Measurements from ENCODE around the gene HOPX.
"Not testable (repeated sequence)": the region's sequence is repeated elsewhere in the genome, so short reads cannot be mapped to it uniquely, and the experiment has no call there.

HOPX gene

DNA sequence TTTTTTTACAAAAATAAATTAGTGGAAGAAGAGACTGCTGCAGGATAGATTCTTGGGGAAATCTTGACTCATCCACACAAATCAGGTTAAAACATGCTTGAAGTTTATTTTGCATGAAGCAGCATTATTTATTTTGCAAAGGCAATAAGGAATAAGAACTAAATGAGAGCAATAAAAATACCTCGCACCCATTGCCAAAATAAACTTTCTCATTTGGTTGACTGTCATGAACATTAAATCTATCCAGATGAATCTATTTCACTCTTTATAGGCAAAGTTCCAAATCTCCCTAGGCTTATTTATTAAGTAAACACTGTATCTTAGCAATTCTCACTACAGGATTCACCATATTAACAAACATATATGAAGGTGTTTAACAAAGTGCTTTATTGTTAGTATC lies 58.9 kb downstream of the HOPX start:
- DNase-seq: no peak

DNA sequence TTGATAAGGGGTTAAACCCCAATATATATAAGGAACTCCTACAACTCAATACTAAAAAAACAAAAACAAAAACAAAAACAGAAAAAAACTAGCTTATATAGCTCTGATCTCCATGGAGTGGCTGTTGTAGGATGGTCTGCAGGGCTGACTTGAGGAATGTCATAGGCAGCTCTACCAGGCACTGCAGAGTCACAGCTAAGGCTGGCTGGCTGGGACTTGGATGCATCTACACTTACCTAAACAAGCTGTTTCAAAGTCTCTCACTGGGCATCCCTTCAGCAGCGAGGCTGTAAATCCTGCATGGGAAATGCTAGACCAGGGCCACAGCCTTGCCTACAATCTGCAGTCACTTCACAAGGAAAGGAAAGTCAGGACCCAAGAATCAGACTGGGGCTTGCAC lies 61.3 kb downstream of the HOPX start:
- DNase-seq: no peak

DNA sequence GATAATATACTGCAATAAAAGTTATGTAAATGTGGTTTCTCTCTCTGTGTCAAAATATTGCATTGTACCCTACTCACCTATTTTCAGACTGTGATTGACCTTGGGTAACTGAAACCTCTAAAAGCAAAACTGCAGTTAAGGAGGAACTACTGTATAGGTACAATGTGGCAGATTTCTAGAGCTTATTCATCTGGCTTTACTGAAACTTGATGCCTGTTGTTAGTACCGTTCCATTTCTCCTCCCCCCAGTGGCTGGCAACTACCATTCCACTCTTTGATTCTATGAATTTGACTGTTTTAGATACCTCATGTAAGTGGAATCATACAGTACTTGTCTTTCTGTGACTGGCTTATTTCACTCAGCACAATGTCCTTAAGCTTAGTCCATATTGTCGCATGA lies 61.9 kb downstream of the HOPX start:
- no peak for DNase-seq

DNA sequence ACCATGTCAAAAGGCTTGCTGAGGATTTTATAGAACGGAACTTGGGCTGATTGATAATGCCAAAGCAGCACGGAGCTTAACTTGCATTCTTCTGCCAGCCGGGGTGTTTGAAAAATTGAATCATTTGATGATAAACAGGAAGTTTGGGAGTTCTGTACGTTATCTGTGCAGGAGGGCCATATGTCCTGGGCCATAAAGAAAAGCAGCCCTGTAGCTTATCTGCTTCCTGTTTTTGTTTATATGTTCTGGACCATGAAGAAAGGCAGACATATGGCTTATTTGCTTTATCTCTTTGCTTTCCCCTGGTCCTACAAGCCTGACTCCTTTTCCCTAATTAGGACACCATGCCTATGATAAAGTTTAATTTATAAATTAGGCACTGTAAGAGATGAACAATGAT lies 62.4 kb downstream of the HOPX start:
- DNase-seq: no peak

DNA sequence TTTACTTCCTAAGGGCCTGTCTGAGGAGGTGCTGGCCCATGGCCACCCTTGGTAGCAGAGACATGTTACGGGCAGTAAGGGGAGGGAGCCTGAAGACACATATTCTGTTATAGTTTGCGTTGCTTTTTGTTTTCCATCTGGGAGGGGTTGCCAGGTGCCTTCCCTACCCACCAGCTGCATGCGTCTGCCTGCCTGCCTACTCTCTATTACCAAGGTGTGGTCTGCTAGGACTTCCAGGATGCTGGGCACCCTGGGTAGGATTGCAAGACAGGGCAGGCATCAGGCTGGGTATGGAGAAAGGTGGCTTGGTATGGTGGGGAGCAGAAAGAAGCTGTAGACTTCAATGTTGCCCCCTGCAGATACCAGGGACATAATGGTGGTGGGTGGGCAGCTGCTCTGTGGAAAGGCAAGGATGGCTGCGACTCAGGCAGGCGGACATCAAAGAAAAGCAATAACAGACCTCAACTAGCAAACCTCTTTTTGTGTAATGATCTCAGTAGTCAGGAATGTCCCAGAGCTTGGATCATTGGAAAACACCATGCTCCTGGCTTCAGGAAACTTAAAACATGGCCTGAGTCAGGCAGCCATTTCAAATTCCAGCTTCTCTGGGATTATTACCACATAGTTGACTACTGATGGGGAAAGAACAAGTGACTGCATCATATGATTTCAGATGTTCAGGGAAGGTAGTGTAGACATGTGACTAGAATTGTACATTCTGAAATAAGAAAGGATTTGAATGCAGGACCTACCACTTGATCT lies 67.8 kb downstream of the HOPX start:
- no peak for DNase-seq

DNA sequence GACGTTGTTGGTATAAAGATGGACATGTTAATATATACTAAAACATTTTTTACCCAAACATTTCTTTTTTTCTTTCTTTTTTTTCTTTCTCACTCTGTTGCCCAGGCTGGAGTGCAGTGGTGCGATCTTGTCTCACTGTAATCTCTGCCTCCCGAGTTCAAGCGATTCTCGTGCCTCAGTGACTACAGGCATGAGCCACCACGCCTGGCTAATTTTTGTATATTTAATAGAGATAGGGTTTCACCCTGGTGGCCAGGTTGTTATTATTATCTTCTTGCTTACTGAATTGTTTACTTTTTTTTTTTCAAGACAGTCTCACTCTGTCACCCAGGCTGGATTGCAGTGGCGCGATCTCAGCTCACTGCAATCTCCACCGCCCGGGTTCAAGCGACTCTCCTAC lies 68.8 kb downstream of the HOPX start:
- DNase-seq: no peak

DNA sequence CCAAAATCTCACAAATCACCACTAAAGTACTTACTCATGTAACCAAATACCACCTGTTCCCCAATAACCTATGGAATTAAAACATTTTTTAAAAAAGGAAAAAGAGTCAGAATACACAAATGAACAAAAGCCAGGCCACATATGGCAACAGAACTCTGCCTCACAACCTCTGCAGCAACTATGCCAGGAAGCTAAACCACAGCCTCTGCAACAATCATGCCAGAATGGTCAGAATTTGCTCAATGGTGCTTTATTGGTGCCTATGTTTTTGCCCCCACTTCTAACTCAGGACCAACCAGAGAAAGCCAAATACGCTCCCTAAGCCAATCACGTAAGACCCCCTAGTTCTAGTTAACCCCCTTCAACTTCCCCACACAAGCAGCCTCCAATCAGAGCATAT lies 69.6 kb downstream of the HOPX start:
- DNase-seq: no peak

DNA sequence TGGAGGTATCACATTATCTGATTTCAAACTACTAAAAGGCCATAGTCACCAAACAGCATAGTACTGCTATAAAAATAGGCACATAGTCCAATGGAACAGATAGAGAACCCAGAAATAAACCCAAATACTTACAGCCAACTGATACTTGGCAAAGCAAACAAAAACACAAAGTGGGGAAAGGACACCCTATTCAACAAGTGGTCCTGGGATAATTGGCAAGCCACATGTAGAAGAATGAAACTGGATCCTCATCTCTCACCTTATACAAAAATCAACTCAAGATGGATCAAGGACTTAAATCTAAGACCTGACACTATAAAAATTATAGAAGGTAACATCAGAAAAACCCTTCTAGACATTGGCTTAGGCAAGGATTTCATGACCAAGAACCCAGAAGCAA lies 70.9 kb downstream of the HOPX start:
- DNase-seq: not testable (repeated sequence)

DNA sequence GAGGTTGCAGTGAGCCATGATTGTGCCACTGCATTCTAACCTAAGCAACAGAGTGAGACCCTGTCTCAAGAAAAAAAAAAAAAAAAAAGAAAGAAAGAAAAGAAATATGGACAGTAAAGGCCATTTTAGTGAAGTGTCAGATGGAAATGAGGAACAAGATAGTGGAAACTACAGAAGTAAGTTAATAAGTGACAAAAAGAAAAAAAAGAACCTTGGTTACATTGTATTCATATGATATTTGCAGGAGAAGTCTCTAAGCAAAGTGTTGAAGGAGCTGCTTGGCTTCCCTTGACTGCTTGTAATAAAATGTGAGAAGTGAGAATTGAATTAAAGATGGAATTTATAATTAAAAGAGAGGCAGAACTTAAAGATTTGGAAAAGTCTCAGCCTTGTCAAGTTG lies 73.2 kb downstream of the HOPX start:
- DNase-seq: no peak

DNA sequence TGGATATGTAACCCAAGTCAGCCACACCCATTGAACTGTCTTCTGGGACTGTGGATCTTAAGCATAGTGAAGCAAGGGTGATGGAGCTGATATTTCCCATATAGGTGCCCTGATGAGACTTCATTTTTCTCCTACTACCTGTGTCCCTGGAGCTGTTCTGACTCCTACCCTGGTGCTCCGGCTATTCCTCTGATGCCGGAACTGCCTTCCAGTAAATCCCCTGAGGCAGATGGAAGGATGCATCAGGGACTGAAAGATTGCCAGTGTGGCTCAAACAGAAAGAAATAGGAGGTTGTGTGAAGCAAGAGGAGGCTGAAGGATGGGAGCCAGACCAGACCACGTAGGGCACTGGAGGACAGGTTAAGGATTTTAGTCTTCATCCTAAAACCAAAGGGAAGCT lies 74.7 kb downstream of the HOPX start:
- no peak for DNase-seq

DNA sequence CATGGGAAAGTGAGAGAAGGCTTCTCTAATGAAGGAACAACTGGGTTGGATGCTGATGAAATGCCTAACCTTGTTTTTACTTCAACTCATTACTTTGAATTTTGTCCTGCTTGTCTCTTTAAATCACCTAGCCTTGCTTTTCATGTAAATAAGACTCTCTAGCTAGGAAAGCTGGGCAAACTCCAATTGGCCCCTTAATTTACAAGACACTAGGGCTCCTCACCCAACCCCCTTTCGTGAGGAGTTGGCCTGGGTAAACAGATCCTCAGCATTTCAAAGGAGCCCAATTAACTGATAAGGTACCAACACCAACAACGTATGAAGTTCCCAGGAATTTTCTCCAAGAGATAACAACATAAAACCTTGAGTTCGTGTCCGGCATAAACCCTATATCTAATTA lies 75.6 kb downstream of the HOPX start:
- DNase-seq: not testable (repeated sequence)

DNA sequence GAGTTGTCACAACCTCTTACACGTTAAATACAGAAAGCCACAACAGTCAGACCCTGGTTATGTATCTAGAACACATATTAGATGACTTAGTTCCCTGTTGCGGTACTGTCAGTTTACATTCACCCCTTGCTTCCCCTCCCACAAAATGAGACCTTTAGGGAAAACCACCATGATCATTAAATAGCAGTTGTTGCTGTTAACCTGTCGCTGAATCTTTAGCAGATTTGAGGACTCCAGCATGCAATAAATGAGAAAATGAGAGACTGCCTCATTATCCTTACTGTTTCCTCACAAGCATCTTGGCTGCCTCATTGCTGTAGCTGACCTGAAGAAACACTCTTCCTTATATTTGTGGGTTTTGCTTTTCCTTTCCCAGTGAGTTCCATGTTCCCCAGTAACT lies 77.8 kb downstream of the HOPX start:
- no peak for DNase-seq

Data from cerebellar nuclear complex (tissue), 1 donor.